ENCODE data around the gene OVAAL. TPM values are rescaled to one million over a fixed set of nuclear protein-coding genes. Genes with fewer than 3 reads are reported as not detected.

Gene OVAAL
- total RNA-seq, 1 donor from 2014 or later: not detected

Other genes starting within 250 kb of the OVAAL start
- 57.5 and 66.6 TPM in 2 replicates for gene ACBD6, start 56.4 kb upstream of the OVAAL start, total RNA-seq
- 21.4 and 24.8 TPM in 2 replicates for gene XPR1, start 73.1 kb downstream of the OVAAL start, total RNA-seq